Mammary epithelial cell (primary cell): Measurements from ENCODE around the gene SOAT2.

Source experiments
- EZH2 ChIP-seq: IDR thresholded peaks from 2 replicates; pipeline ENCODE4 v1.6.1; 2012; ENCODE audit warnings: low read length, inconsistent platforms, borderline replicate concordance
- TF ChIP-seq, protein P1 (sequence below), 2 donors: IDR thresholded peaks in 1 of 2; conservative IDR thresholded peaks in 1 of 2; 2 replicates each; pipeline ENCODE4 v1.5.1; 2011 to 2012; ENCODE audit warnings: inconsistent platforms in 2 of 2, low read length in 2 of 2, mild to moderate bottlenecking in 2 of 2, control low read depth in 1 of 2, low read depth in 1 of 2; ENCODE audit not compliant: insufficient read depth in 1 of 2; ENCODE audit errors: extremely low read depth in 1 of 2

DNA sequence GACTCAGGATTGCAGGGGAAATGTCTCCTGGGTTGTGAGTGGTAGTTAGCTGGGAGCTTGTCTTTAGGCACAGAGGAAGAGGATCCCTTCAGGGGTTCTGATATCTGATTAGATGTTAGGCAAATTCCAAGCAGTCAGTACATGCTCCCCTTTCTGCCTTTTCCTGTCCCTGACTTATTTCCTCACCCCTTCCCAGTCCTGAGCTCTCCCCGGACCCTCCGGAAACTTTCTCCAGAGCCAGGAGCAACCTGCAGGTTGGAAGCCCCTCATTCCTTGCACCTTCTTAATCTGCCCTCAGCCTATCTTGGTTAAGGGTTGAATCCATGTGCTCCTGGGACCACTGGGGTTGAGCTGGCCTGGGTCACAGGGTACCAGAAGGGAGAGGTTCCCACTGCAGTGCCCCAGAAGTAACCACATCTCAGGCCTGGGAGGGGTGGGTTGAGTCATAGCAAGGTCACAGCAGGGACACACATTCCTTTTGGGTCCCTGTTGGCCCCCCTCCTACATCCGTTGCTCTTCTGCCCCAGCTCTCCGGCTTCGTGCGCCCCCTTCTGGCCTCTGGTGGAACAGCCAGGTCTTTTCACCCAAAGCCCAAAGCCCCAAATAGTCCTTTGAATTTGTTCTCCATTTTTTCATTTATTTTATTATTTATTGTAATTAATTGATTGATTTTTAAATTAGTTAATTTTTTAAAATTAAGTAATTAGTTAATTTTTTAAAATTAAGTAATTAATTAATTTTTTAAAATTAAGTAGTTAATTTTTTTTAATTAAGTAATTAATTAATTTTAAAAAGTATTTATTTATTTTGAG, 4.0 kb upstream of the SOAT2 start:
- TF ChIP-seq, protein P1, sequence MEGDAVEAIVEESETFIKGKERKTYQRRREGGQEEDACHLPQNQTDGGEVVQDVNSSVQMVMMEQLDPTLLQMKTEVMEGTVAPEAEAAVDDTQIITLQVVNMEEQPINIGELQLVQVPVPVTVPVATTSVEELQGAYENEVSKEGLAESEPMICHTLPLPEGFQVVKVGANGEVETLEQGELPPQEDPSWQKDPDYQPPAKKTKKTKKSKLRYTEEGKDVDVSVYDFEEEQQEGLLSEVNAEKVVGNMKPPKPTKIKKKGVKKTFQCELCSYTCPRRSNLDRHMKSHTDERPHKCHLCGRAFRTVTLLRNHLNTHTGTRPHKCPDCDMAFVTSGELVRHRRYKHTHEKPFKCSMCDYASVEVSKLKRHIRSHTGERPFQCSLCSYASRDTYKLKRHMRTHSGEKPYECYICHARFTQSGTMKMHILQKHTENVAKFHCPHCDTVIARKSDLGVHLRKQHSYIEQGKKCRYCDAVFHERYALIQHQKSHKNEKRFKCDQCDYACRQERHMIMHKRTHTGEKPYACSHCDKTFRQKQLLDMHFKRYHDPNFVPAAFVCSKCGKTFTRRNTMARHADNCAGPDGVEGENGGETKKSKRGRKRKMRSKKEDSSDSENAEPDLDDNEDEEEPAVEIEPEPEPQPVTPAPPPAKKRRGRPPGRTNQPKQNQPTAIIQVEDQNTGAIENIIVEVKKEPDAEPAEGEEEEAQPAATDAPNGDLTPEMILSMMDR (conservative IDR thresholded peaks at IDR 0.05 in 1 of 2, IDR thresholded peaks at IDR 0.05 in 1 of 2; ENCODE audit: extremely low read depth in 1 of 2, insufficient read depth in 1 of 2, low read depth in 1 of 2, low read length in 2 of 2) = peak; percentile 88 to 95
- TF ChIP-seq EZH2 = no peak
